ENCODE measurements around the gene PCSK4.

DNA sequence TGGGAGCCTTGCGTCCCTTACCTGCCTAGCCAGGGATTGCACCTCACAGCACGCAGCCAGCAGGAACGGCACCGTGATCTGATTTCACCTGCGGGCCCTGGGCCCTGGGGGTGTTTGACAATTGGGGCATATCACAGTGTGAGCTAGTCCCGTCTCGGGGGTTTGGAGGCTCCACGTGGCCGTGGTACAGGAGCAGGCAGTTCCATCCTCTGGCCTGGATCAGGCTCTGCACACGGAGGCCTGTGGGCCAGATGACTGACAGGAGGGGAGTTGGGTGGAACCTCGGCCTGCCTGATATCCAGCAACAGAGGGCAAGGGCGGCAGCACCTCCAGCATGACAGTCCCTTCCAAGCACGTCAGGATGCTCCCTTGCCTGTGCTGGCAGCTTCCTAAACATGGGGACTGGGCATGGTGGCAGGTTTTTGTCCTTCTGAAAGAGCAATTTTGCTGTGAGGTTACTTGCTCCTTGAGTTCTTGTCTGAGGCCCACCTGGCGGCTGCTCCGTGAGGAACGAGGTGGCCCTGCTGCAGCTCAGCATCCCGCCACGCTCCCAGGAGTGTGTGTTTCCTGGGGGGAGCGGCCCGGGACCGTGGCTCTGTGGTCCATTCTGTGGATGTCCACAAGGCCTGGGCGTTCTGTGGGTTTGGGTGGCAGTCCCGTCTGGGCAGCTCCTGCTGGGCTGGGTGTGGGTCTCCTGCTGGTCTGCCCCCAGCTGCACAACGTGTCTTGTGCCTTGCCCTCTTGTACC, 58.2 kb downstream of the PCSK4 start:
- TF ChIP-seq, protein P1, sequence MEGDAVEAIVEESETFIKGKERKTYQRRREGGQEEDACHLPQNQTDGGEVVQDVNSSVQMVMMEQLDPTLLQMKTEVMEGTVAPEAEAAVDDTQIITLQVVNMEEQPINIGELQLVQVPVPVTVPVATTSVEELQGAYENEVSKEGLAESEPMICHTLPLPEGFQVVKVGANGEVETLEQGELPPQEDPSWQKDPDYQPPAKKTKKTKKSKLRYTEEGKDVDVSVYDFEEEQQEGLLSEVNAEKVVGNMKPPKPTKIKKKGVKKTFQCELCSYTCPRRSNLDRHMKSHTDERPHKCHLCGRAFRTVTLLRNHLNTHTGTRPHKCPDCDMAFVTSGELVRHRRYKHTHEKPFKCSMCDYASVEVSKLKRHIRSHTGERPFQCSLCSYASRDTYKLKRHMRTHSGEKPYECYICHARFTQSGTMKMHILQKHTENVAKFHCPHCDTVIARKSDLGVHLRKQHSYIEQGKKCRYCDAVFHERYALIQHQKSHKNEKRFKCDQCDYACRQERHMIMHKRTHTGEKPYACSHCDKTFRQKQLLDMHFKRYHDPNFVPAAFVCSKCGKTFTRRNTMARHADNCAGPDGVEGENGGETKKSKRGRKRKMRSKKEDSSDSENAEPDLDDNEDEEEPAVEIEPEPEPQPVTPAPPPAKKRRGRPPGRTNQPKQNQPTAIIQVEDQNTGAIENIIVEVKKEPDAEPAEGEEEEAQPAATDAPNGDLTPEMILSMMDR (IDR thresholded peaks at IDR 0.05) = no peak
- TF ChIP-seq POLR2A (IDR thresholded peaks at IDR 0.05) = no peak

Data from Peyer's patch (tissue), 4 donors.